ENCODE data around the gene ID2.

- TF ChIP-seq CTCF (IDR thresholded peaks at IDR 0.05), result no peak
- TF ChIP-seq POLR2A (IDR thresholded peaks at IDR 0.05), result no peak
- no peak for TF ChIP-seq POLR2AphosphoS5 (IDR thresholded peaks at IDR 0.05)
These were observed 32.1 kb upstream of the ID2 start for GRCh38 chr2:8649718-8650117.
